ENCODE data around the gene WNT7B.
A peak's percentile ranks its signal among the peaks of the same experiment; 100 is the strongest.
"Not testable (repeated sequence)": the region's sequence is repeated elsewhere in the genome, so short reads cannot be mapped to it uniquely, and the experiment has no call there.

The WNT7B gene

GRCh38 chr22:46007848-46008261, 30.9 kb upstream of the WNT7B start:
- DNase-seq: no peak

GRCh38 chr22:46007003-46007847, 30.3 kb upstream of the WNT7B start:
- no peak for DNase-seq

GRCh38 chr22:46006379-46007002, 29.5 kb upstream of the WNT7B start:
- peak; percentile 44 for DNase-seq

- not testable (repeated sequence) for DNase-seq
Observed at GRCh38 chr22:46005116-46005705, 28.2 kb upstream of the WNT7B start.

GRCh38 chr22:46004105-46004866, 27.3 kb upstream of the WNT7B start:
- no peak for DNase-seq

- no peak for DNase-seq
Observed at GRCh38 chr22:46003271-46004091, 26.5 kb upstream of the WNT7B start.

- no peak for DNase-seq
Observed at GRCh38 chr22:46002757-46003270, 25.9 kb upstream of the WNT7B start.

- DNase-seq: peak; percentile 76
Observed at GRCh38 chr22:46001426-46002106, 24.6 kb upstream of the WNT7B start.

GRCh38 chr22:46001046-46001425, 24.1 kb upstream of the WNT7B start:
- DNase-seq: no peak

- DNase-seq: no peak
Observed at GRCh38 chr22:46000081-46001027, 23.4 kb upstream of the WNT7B start.

- peak; percentile 34 for DNase-seq
Observed at GRCh38 chr22:45999379-45999971, 22.5 kb upstream of the WNT7B start.

- no peak for DNase-seq
Observed at GRCh38 chr22:45998638-45999378, 21.8 kb upstream of the WNT7B start.

- DNase-seq: no peak
Observed at GRCh38 chr22:45997777-45998637, 21.0 kb upstream of the WNT7B start.

- peak; percentile 52 for DNase-seq
Observed at GRCh38 chr22:45997077-45997776, 20.3 kb upstream of the WNT7B start.

GRCh38 chr22:45996241-45997076, 19.5 kb upstream of the WNT7B start:
- DNase-seq: no peak

GRCh38 chr22:45995405-45996101, 18.6 kb upstream of the WNT7B start:
- DNase-seq: no peak

Measured in NCI-H1105 treated with DMSO at 0.1 percent for 48 hours (cell line).